ENCODE measurements around the gene CCDC197.

The CCDC197 gene

DNA sequence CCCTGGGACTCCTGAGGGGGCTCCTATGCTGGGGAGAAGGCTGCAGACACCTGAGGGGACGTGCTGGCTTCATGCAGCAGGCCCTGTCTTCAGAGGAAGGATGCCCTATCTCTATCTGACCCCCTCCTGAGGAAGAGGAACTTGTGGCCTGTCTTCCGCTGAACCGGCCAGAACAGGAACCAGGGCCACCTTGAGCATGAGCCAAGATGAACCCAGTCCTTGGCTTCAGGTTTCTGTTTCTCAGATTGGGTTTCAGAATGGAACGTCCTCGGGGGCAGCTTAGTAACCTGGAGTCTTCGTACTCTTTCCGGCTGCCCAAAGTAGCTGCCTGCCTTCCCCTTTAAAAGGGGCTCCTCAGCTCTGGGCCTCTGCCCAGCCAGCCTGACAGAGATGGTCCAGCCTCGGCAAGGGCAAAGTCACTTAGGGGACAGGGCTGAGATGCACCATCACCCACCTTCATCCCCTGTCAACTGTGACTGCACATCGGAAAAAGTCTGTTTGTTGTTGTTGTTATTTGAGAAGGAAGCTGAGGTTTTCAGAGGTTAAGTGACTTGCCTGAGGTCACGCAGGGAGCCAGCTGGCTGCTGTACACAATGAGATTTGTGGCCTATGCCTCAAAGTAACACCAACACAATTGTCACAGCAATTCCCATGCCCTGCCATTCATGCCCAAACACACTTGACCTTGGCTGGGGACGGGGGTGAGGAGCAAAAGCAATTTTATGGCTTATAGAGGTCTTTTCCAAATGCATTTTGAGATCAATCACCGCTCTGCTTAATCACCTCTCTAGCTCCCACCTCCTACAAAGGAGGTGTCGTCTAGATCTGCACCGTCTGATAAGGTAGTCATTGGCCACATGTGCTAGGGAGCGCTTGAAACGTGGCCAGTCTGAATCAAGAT lies 34.1 kb upstream of the CCDC197 start:
- DNase-seq, result no peak

DNA sequence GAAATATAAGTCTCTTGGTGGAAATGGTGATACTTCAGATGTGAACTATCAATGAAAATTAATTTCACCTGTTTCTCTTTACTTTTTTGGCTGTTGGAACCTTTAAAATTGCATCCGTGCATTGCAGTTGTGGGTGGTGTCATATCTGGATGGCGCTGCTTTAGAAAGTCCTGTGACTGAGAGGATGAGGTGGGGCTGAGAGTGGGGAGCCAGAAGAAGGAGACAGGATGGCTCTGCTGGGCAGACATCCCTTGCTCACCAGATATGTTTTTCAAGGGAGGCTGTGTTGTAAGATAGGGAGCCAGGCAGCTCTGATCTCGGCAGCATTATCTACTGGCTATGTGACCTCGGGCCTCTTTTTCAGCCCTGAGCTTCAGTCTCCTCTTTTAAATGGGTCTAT lies 33.4 kb upstream of the CCDC197 start:
- DNase-seq, result no peak

- DNase-seq, result no peak
Observed at GRCh38 chr14:93964281-93964680, 32.8 kb upstream of the CCDC197 start.

DNA sequence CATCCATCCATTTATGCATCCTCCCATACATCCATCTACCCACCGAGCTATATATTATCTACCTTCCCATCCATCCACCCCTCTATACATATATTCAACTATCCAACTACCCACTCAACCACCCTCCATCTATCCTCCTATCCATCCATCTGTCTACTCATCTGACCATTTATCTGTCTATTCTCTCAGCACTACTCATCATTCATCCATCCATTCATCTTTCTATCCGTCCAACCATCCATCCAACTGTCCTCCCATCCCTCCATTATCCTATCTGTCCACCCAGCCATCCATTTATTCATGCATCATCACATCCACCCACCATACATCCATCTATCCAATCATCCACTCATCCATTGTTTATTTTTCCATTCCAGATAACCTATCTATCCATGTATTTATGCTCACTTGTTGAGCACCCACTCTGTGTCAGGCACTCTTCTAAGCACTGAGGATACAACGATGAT lies 32.2 kb upstream of the CCDC197 start:
- DNase-seq, result no peak

- no peak for DNase-seq
Observed at GRCh38 chr14:93965287-93965821, 31.7 kb upstream of the CCDC197 start.

DNA sequence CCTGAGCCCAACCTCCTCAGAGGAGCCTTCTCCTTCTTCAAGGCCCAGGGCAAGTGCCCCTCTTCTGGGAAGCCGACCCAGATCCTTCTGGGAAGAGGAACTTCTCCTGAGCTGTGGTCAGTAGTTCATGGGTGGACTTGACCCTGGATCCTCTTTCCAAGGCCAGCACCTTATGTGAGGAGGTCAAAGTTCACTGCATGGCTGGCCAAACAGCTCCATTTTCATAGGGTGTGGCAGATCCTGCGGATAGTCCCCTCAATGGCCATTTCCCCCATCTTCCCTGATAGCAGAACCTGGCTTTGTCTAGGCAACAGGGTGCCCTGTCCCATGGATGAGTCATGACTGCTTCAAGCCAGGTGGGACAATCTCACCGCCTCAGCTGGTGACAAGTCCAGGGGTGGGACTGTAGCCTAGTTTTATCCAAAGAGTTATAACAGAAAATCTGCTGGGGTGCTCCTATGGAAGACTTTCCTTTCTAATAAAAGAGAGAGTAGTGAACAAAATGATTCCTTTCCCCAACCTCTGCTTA lies 31.1 kb upstream of the CCDC197 start:
- no peak for DNase-seq

DNA sequence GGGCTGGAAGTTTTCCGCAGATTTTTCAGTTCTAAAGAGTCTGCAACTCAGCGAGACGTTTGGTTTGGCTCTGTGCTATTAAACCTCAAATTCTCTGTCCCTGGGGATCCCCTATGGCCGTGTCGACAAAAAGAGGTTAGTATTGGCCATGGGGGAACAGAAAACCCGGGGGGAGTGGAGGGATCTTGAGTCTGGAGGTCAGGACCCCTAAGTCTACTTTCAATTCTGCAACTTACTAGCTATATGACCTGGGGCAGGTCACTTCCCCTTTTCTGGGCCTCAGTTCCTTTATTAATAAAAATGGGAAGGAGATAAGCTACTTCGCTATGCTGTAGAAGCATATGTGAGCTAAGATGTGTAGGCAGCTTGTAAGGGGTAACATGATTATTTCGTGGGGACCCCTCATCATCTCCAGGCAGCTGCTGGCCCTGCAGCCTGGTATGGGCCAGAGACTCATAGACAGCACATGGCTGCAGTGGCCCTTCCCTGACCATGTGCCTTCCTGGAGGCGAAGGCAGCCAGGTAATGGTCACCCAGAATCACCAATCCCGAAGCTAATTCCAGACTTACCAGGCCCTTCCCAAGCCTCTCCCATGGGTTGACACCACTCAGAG lies 29.4 kb upstream of the CCDC197 start:
- no peak for DNase-seq

DNA sequence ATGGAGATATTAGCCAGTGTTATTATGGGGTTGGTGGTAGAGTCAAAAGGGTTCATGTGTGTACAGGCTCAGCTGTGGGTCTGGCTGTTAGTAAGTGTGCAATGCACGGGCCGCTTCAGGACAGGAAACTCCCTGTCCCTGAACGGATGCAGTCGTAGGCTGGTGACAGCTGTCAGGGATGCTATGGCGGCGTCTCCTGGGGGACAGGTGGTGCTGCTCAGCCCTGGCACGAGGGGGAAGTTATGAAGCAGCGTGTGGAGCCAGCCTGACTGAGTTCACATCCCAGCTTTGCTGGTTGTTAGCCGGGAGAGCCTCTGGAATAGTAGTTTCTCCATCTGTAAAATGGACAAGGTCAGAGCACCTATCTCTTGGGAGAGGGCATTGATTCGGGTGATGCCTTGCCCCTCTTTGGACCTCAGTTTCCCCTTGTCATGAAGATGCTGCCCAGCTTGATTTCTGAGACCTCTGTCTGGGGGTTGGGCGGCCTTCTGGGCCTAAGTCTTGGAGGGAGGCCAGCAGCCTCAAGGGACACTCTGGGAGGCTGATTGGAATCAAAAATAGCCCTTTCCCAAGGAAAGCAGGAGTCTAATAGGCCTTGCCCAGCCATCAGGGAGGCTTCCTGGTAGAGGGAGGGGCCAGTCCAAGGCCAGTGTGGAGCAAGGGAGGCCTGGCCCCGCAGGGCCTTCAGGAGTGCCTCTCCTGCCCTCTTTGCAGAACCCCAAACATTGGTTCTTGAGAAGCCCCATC lies 27.8 kb upstream of the CCDC197 start:
- no peak for DNase-seq

- DNase-seq, result peak; percentile 24
Observed at GRCh38 chr14:93970585-93970964, 26.5 kb upstream of the CCDC197 start.

DNA sequence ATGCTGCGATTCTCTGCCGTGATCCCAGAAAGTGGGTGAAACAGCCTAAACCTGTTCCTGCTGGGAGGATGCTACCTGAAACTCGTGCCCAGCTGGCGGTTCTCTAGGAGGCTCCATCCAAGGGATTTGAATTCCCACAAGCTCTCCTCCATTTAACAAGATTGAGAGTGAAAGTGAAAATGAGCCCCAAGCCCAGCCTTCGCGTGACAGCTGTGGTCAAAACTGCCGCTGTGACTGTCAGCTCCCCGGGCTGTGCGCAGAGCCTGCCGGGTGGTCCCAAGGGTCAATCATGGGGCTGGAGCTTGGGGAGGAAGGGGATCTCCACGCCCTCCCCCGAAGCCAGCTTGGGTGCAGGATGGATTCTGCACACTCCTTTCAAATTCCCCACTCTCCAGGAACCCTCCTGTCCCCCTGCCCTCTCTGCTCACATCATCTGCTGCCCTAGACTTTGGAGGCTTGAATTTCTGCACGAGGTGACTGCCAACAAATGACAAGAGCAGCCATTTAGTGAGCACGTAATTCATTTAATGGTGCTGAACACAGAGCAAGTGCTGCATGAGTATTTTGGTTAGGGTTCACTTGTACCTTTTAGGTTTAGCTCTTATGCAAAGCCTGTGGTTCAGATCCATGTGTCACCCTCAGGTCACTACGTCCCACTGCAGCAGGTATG lies 26.0 kb upstream of the CCDC197 start:
- no peak for DNase-seq

DNA sequence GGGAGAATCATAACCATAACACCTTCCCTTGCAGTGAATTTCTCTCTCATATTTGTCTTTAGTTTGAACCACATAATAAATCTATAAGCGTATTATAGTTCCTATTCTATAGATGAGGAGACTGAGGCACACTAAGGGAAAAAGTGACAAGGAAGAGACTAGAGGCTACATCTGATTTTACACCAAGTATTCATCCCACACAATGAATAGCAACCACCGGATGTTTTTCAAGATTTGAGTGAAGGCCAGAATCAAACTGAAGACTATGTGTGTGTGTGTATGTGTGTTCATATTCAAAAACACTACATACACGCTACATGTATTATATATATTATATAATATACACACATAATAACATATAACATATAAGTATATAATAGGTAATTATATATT lies 25.5 kb upstream of the CCDC197 start:
- no peak for DNase-seq

DNA sequence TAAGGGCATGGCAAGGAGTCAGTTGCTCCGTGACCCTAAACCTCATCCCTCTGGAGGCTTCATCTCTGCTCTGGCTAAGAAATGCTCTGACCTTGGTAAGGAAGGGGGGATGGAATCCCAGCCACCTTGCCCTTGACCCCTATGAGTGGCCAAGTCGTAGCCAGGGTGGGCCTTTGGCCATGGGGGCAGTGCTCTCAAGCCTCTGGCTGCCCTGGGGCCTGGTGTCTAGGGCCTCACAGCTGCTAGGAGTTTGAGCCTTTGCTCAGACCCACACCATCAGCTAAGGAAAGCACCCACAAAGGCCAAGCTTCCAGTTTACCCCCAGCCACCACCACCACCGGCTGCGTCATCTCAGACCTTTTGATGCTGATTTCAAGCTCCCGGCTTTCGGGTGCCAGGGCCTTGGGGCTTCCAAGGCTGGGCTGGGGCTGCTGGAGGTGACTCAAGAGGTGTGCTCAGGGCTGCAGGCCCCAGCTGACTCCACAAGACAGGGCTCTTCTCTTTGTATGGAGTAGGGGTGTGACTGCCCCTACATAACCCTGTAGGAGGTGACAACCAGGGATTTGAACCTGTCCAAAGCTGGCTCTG lies 24.4 kb upstream of the CCDC197 start:
- DNase-seq, result no peak

DNA sequence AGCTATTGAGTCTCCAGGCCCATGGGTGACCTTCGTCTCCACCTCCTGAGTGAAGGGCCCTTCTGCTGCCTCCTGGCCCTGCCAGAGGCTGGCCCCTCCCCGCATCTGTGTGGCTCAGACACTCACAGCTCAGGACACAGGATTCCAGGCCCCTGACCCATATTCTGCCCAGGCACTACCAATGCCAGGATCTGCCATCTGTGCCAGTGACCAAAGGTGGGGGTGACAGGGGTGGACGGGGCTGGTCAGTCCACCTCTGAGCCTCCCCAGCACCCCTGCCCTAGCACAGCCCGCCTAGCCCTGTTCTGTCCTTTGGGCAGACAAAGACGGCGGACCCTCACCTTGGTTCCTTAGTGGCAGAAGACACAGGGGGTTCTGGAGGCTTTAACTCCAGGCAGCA lies 23.5 kb upstream of the CCDC197 start:
- DNase-seq, result no peak

DNA sequence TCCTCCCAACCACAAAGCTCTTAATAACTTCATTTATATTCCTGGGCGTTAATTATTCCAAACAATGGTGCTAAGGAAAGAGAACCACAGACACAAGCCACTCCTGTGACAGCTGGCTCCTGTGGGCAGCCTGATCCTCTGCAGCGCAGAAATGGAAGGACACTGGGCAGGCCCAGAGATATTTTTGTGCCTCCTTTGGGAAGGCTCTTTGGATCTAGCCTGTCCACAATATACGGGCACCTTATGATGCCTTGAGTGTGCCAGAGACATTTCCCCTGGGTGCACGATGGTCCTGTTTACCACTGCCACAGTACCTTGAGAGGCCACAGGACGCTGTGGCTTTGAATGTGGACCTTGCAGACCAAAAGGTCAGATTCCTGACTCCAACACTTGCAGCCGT lies 22.8 kb upstream of the CCDC197 start:
- no peak for DNase-seq

DNA sequence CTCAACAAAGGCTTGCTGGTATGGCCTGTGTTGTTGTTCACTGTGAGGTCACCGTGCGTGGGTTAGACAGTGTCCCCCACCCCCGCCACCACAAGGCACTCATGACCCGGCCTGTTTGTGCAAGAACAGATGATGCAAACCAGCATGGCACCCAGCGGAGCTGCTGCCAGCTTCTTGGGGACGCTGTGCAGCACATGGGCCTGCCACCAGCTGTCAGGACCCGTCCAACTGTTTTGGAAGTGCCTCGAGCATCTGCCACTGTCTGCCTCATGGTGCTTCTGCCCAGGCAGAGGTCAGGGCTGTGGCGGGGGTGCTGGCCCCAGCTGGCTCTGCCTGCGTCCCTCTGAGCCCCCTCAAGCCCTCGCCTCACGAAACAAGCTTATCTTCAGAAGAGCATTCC lies 22.3 kb upstream of the CCDC197 start:
- DNase-seq, result no peak

- DNase-seq, result no peak
Observed at GRCh38 chr14:93975791-93976476, 21.2 kb upstream of the CCDC197 start.

- DNase-seq, result no peak
Observed at GRCh38 chr14:93976477-93977057, 20.5 kb upstream of the CCDC197 start, which contains the start of gene ASB2. Gene ASB2 (minus strand): TSS chr14:93976570. CDS start chr14:93964539, 12,031 bp downstream.

DNA sequence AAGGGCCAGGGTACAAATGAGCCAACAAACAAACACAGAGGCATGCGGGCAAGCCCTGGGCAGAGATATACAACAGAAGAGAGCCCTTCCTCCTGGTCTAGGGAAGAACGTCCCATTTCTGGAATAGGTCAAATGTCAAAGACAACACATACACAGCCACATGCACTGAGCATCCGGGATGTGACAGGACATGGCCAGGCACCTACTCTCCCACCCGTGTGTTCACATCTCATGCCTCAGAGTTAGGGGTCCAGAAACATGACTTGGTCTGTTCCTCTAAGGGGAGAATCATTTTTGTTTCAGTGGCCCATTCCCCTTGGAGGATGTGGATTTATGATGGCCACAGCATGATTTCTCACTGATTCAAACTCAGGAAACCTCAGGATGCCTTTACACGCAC lies 19.9 kb upstream of the CCDC197 start:
- no peak for DNase-seq

DNA sequence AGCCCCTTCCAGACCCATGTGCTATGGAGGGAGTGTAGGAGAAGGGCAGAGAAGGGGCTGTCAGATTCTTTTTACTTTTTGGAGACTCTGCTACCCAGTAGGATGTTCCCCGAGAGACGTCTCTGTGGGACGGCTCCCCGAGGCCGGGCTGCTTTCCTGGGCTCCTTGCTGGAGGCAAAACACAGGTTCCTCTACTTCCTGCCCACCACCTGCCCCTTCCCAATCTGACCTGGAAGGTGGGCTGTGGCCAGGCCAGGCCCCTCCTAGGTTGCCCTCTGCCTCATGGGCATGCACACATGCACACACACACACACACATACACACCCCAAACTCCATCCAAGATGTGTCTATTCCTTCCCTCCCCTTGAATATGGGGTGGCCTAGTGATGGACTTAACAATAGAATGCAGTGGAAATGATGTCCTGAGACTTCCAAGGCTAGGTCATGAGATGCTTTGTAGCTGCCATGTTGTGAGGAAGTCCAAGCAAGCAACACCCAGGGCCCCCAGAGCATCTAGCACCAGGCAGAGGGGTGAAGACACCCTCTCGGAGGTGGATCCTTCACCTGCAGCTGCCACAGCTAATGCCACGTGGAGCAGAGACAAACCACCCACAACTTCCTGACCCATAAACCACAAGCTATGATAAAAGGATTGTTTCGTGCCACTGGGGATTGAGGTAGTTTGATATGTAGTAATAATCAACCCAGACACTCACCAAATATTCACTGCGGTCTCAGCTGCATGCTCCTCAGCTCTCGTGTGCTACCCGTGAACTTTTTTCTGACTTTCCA lies 19.1 kb upstream of the CCDC197 start:
- no peak for DNase-seq

- DNase-seq, result no peak
Observed at GRCh38 chr14:93978735-93979134, 18.4 kb upstream of the CCDC197 start.

Measured in NCI-H2029 (cell line).